Left lung (tissue), 10 donors: Measurements from ENCODE around the gene STOML1. TPM values are rescaled to one million over a fixed set of nuclear protein-coding genes. Genes with fewer than 3 reads are reported as not detected.
"Not testable (repeated sequence)": the region's sequence is repeated elsewhere in the genome, so short reads cannot be mapped to it uniquely, and the experiment has no call there.

ENCODE experiments used
- ATAC-seq: fragments of 200-7000 bp; cut with Tn5 transposase; one replicate; pipeline ENCODE4 v1.9.1; 2020; ENCODE audit warnings: moderate library complexity
- DNase-seq, 4 donors: peaks; one replicate each; pipeline ENCODE4 v3.0.0-alpha.2; 2013 to 2020
- H3K27ac ChIP-seq, 2 donors: fragments of 200-600 bp; sonication (generic) in 1 of 2; one replicate each; pipeline versions ENCODE4 v1.5.0 to v1.8.0; 2020 to 2021
- H3K27me3 ChIP-seq, 2 donors: fragments of 200-600 bp; sonication (generic) in 1 of 2; one replicate each; pipeline versions ENCODE4 v1.5.0 to v1.8.0; 2020 to 2021
- H3K36me3 ChIP-seq, 2 donors: fragments of 200-600 bp; sonication (generic) in 1 of 2; one replicate each; pipeline versions ENCODE4 v1.5.0 to v1.8.0; 2020 to 2021
- H3K4me1 ChIP-seq, 2 donors: fragments of 200-600 bp; one replicate each; pipeline ENCODE4 v1.8.0; 2021
- H3K4me3 ChIP-seq, 2 donors: fragments of 200-600 bp; sonication (generic) in 1 of 2; one replicate each; pipeline versions ENCODE4 v1.5.0 to v1.8.0; 2020 to 2021; ENCODE audit warnings: mild to moderate bottlenecking in 1 of 2
- H3K9me3 ChIP-seq, 2 donors: fragments of 200-600 bp; sonication (generic) in 1 of 2; one replicate each; pipeline versions ENCODE4 v1.5.0 to v1.8.0; 2020 to 2021
- CTCF ChIP-seq, 2 donors: fragments of 200-600 bp; sonication (generic) in 1 of 2; IDR thresholded peaks; one replicate each; pipeline versions ENCODE4 v1.5.0 to v1.8.0; 2021; ENCODE audit warnings: antibody characterized with exemption in 2 of 2
- intact Hi-C, 2 donors: fragments of 100-400 bp; cut with DNase I; formaldehyde crosslinking; loops; one replicate each; pipeline versions ENCODE4 v1.11.2 to v1.14.2; 2022
- polyA plus RNA-seq, 6 donors: library from polyadenylated mRNA; unstranded; fragments of 120-200 nt; gene quantifications; one replicate each; pipeline ENCODE4 v1.2.1, GENCODE V29; 2013; ENCODE audit not compliant: insufficient read length in 6 of 6
- total RNA-seq, 2 donors: library from RNA; stranded (reverse); fragmentation: NEBNext Ultra II Directional; extraction: Animal tissue kit (Norgen Biotek cat#: 25700); gene quantifications; one replicate each; pipeline ENCODE4 v1.2.1, GENCODE V29; 2021
- donor health status: DM: no; HTN: yes; CAD: no.
- donor health status: DM: no; HTN: no; CAD: no.

STOML1 gene
- total and polyA plus RNA-seq, 8 donors, result 10.9 to 29.3 (median 13.7) TPM

- intact Hi-C loops, result no loop called here
- no peaks in the 10 kb centered on the region for H3K27me3 ChIP-seq
- H3K9me3 ChIP-seq, result no peaks in the 10 kb centered on the region
- TF ChIP-seq CTCF (IDR thresholded peaks at IDR 0.05), result no peak
- H3K36me3 ChIP-seq, result peaks cover 0 to 4% of the 10 kb centered on the region in 2 donors
- H3K4me1 ChIP-seq, result peaks cover 47 to 82% of the 10 kb centered on the region in 2 donors
- H3K27ac ChIP-seq, result peak overlapping the region; percentile 89 to 91
- ATAC-seq, result peak; percentile 45
- H3K4me3 ChIP-seq, result no peak overlapping the region
- DNase-seq, result peak in 2 of 4 donors; percentile 53 to 87
Observed at GRCh38 chr15:73983211-73983727, 8.8 kb downstream of the STOML1 start.

GRCh38 chr15:73982222-73982962 lies 9.7 kb downstream of the STOML1 start:
- Histone ChIP-seq H3K36me3 (peaks cover 0 to 4% of the 10 kb centered on the region in 2 donors), H3K27ac (peak overlapping the region; percentile 89 to 91), H3K27me3 (no peaks in the 10 kb centered on the region), H3K4me3 (no peak overlapping the region), H3K4me1 (peaks cover 47 to 73% of the 10 kb centered on the region in 2 donors), H3K9me3 (no peaks in the 10 kb centered on the region)
- ATAC-seq (peak; percentile 90), DNase-seq (peak; percentile 73 to 90 (median 86))
- intact Hi-C loops, result no loop called here
- TF ChIP-seq CTCF (IDR thresholded peaks at IDR 0.05), result no peak

GRCh38 chr15:73981761-73982221 lies 10.3 kb downstream of the STOML1 start:
- no peaks in the 10 kb centered on the region for H3K9me3 ChIP-seq
- intact Hi-C loops, result no loop called here
- H3K27me3 ChIP-seq, result no peaks in the 10 kb centered on the region
- H3K4me3 ChIP-seq, result no peak overlapping the region
- peaks cover 43 to 67% of the 10 kb centered on the region in 2 donors for H3K4me1 ChIP-seq
- TF ChIP-seq CTCF (IDR thresholded peaks at IDR 0.05), result no peak
- H3K36me3 ChIP-seq, result peaks cover 0 to 4% of the 10 kb centered on the region in 2 donors
- DNase-seq (no peak), ATAC-seq (peak; percentile 21)
- peak overlapping the region; percentile 89 to 91 for H3K27ac ChIP-seq

- TF ChIP-seq CTCF (IDR thresholded peaks at IDR 0.05), result no peak
Observed at GRCh38 chr15:73979636-73980035, 12.5 kb downstream of the STOML1 start.

GRCh38 chr15:73978896-73979295 lies 13.2 kb downstream of the STOML1 start:
- Histone ChIP-seq H3K9me3 (no peaks in the 10 kb centered on the region), H3K4me3 (no peak overlapping the region), H3K4me1 (peaks cover 27 to 38% of the 10 kb centered on the region in 2 donors), H3K36me3 (no peaks in the 10 kb centered on the region), H3K27me3 (peaks cover 0 to 7% of the 10 kb centered on the region in 2 donors), H3K27ac (no peak overlapping the region)
- no peak for TF ChIP-seq CTCF (IDR thresholded peaks at IDR 0.05)
- ATAC-seq, result no peak
- intact Hi-C loops, result loop anchor here in 1 of 2 donors (10.0 kb wide), 1 partner anchor 336 kb away; no protein-coding TSS in a partner anchor
- no peak for DNase-seq

More at GRCh38 chr15:73979636-73980035, 12.5 kb downstream of the STOML1 start:
- Histone ChIP-seq H3K27me3 (peaks cover 0 to 7% of the 10 kb centered on the region in 2 donors), H3K27ac (no peak overlapping the region), H3K4me1 (peaks cover 33 to 45% of the 10 kb centered on the region in 2 donors), H3K4me3 (no peak overlapping the region), H3K36me3 (peaks cover 0 to 4% of the 10 kb centered on the region in 2 donors), H3K9me3 (no peaks in the 10 kb centered on the region)
- DNase-seq (no peak), ATAC-seq (no peak)
- intact Hi-C loops, result loop anchor here in 1 of 2 donors (10.0 kb wide), 1 partner anchor 335 kb away; no protein-coding TSS in a partner anchor

- not testable (repeated sequence) for H3K27ac ChIP-seq, H3K27me3 ChIP-seq, ATAC-seq, H3K9me3 ChIP-seq, H3K36me3 ChIP-seq, H3K4me3 ChIP-seq, DNase-seq
- intact Hi-C loops, result loop anchor here in 1 of 2 donors (10.0 kb wide), 1 partner anchor 339 kb away; no protein-coding TSS in a partner anchor
- H3K4me1 ChIP-seq, result peaks cover 5 to 19% of the 10 kb centered on the region in 2 donors
Observed at GRCh38 chr15:73975440-73976125, 16.5 kb downstream of the STOML1 start.

- H3K36me3 ChIP-seq, H3K27ac ChIP-seq, H3K9me3 ChIP-seq, DNase-seq, H3K27me3 ChIP-seq, ATAC-seq, H3K4me3 ChIP-seq: not testable (repeated sequence)
- H3K4me1 ChIP-seq, result peaks cover 5 to 13% of the 10 kb centered on the region in 2 donors
- intact Hi-C loops, result loop anchor here in 1 of 2 donors (10.0 kb wide), 1 partner anchor 341 kb away; no protein-coding TSS in a partner anchor
Observed at GRCh38 chr15:73973683-73974200, 18.4 kb downstream of the STOML1 start.
